Measurements from ENCODE around the gene SEMA3B.

GRCh38 chr3:50260942-50261441 is 8.0 kb upstream of the SEMA3B start:
- TF ChIP-seq CTCF (IDR thresholded peaks at IDR 0.05) (no peak), POLR2A (IDR thresholded peaks at IDR 0.05) (no peak), POLR2AphosphoS5 (IDR thresholded peaks at IDR 0.05) (no peak)

Measured in prostate gland (tissue), 2 donors.